NCI-H526 treated with DMSO at 0.1 percent for 48 hours (cell line): ENCODE measurements around the gene PCNX4.
"Not testable (repeated sequence)": the region's sequence is repeated elsewhere in the genome, so short reads cannot be mapped to it uniquely, and the experiment has no call there.

Experiments used
- DNase-seq: peaks from one replicate; lab custom pipeline; 2025; lab: John Stamatoyannopoulos, UW

The PCNX4 gene

GRCh38 chr14:60091550-60092525 is at the start of gene PCNX4:
Gene PCNX4, plus strand, starts transcription at chr14:60091923. Its CDS starts 15,716 bp downstream, at chr14:60107639.
- peak; percentile 98 for DNase-seq

GRCh38 chr14:60047976-60048375 is 43.7 kb upstream of the PCNX4 start:
- DNase-seq: not testable (repeated sequence)

- DNase-seq: no peak
Observed at GRCh38 chr14:60051721-60052221, 40.0 kb upstream of the PCNX4 start.

GRCh38 chr14:60058087-60058486 is 33.6 kb upstream of the PCNX4 start:
- DNase-seq: no peak

- DNase-seq: no peak
Observed at GRCh38 chr14:60061371-60061770, 30.4 kb upstream of the PCNX4 start.

GRCh38 chr14:60064491-60065072 is 27.1 kb upstream of the PCNX4 start:
- DNase-seq: peak; percentile 10

- no peak for DNase-seq
Observed at GRCh38 chr14:60067882-60068281, 23.8 kb upstream of the PCNX4 start.

GRCh38 chr14:60079723-60080122 is 12.0 kb upstream of the PCNX4 start:
- DNase-seq: no peak

- DNase-seq: no peak
Observed at GRCh38 chr14:60085085-60085484, 6.6 kb upstream of the PCNX4 start.

GRCh38 chr14:60085693-60086092 is 6.0 kb upstream of the PCNX4 start:
- DNase-seq: no peak

GRCh38 chr14:60087668-60088067 is 4.1 kb upstream of the PCNX4 start:
- no peak for DNase-seq

GRCh38 chr14:60089221-60089620 is 2.5 kb upstream of the PCNX4 start:
- DNase-seq: no peak

- DNase-seq: peak; percentile 57
Observed at GRCh38 chr14:60090864-60091519, 731 bp upstream of the PCNX4 start.

GRCh38 chr14:60092526-60092920 is 800 bp downstream of the PCNX4 start:
- DNase-seq: no peak

- DNase-seq: no peak
Observed at GRCh38 chr14:60093080-60093479, 1.4 kb downstream of the PCNX4 start.

GRCh38 chr14:60093606-60094005 is 1.9 kb downstream of the PCNX4 start:
- DNase-seq: no peak

- DNase-seq: no peak
Observed at GRCh38 chr14:60094306-60094897, 2.7 kb downstream of the PCNX4 start.

- DNase-seq: no peak
Observed at GRCh38 chr14:60095231-60095630, 3.5 kb downstream of the PCNX4 start.

GRCh38 chr14:60095781-60096450 is 4.2 kb downstream of the PCNX4 start:
- DNase-seq: no peak

- no peak for DNase-seq
Observed at GRCh38 chr14:60097974-60098373, 6.3 kb downstream of the PCNX4 start.

GRCh38 chr14:60099855-60100254 is 8.1 kb downstream of the PCNX4 start:
- DNase-seq: not testable (repeated sequence)

- no peak for DNase-seq
Observed at GRCh38 chr14:60101786-60102185, 10.1 kb downstream of the PCNX4 start.
